Caco-2 (cell line): Measurements from ENCODE around the gene BCL2. TPM values are rescaled to one million over a fixed set of nuclear protein-coding genes. Genes with fewer than 3 reads are reported as not detected.

ENCODE experiments used
- BruUV-seq: library from RNA; stranded (reverse); fragments of 400-500 nt; replicated peaks from 2 replicates; lab custom pipeline; 2021; lab: Mats Ljungman, UMichigan
- CTCF ChIA-PET: fragments of 300-600 bp; sonication (Branson Sonifier 250); formaldehyde crosslinking; loops from one replicate; lab custom pipeline; 2022; ENCODE audit warnings: antibody characterized with exemption; lab: Charles Lee
- POLR2A ChIA-PET: fragments of 300-600 bp; sonication (Branson Sonifier 250); formaldehyde crosslinking; loops from one replicate; lab custom pipeline; 2022; ENCODE audit warnings: antibody characterized with exemption; lab: Charles Lee
- DNase-seq, 2 experiments: peaks; one replicate each; pipeline versions ENCODE4 v3.0.0 to v3.0.0-alpha.2; 2020 to 2022
- H3K27me3 ChIP-seq: replicated peaks from 2 replicates; pipeline ENCODE4 v1.6.0; 2011; ENCODE audit warnings: low read length; ENCODE audit not compliant: control insufficient read depth, insufficient read depth
- H3K36me3 ChIP-seq: 2 replicates; pipeline ENCODE4 v1.5.1; 2011; ENCODE audit warnings: low read length; ENCODE audit not compliant: control insufficient read depth, insufficient read depth
- H3K4me1 ChIP-seq: fragments of 250-450 bp; sonication (Bioruptor Pico); 2 replicates; pipeline ENCODE4 v1.5.1; 2020; ENCODE audit warnings: mild to moderate bottlenecking
- H3K4me3 ChIP-seq: 2 replicates; pipeline ENCODE4 v1.5.1; 2011; ENCODE audit warnings: low read depth, mild to moderate bottlenecking, control low read depth, low read length
- H3K9me3 ChIP-seq: fragments of 250-450 bp; sonication (Bioruptor Pico); 2 replicates; pipeline ENCODE4 v1.5.1; 2020; ENCODE audit warnings: mild to moderate bottlenecking, moderate library complexity
- H3K27ac Mint-ChIP-seq: one replicate; pipeline ENCODE4 v1.8.0; 2022; ENCODE audit warnings: mixed read lengths; ENCODE audit not compliant: unreplicated experiment
- H3K27me3 Mint-ChIP-seq: one replicate; pipeline ENCODE4 v1.8.0; 2022; ENCODE audit warnings: mixed read lengths; ENCODE audit not compliant: insufficient read depth, unreplicated experiment
- H3K36me3 Mint-ChIP-seq: one replicate; pipeline ENCODE4 v1.8.0; 2022; ENCODE audit warnings: mild to moderate bottlenecking, mixed read lengths; ENCODE audit not compliant: insufficient read depth, unreplicated experiment
- H3K4me1 Mint-ChIP-seq: one replicate; pipeline ENCODE4 v1.8.0; 2022; ENCODE audit warnings: low read depth, mixed read lengths; ENCODE audit not compliant: unreplicated experiment
- H3K4me3 Mint-ChIP-seq: one replicate; pipeline ENCODE4 v1.8.0; 2022; ENCODE audit warnings: mild to moderate bottlenecking, moderate library complexity, mixed read lengths; ENCODE audit not compliant: unreplicated experiment
- H3K9me3 Mint-ChIP-seq: one replicate; pipeline ENCODE4 v1.8.0; 2022; ENCODE audit warnings: mixed read lengths; ENCODE audit not compliant: unreplicated experiment
- CTCF ChIP-seq, 2 experiments: fragments of 200-600 bp in 1 of 2; IDR thresholded peaks; 1 replicate in 1 of 2; 2 replicates in 1 of 2; pipeline versions ENCODE4 v1.5.1 to v1.8.0; 2011 to 2022; ENCODE audit warnings: antibody characterized with exemption in 1 of 2, control low read depth in 1 of 2, inconsistent platforms in 1 of 2, low read depth in 1 of 2, low read length in 1 of 2, mild to moderate bottlenecking in 1 of 2, moderate library complexity in 1 of 2; ENCODE audit not compliant: insufficient read depth in 1 of 2, severe bottlenecking in 1 of 2, unreplicated experiment in 1 of 2
- intact Hi-C: fragments of 100-400 bp; cut with micrococcal nuclease; formaldehyde crosslinking; loops from one replicate; pipeline ENCODE4 v1.10.0; 2022; ENCODE audit not compliant: unreplicated experiment
- total RNA-seq: library from RNA; stranded (reverse); gene quantifications from 2 replicates; pipeline ENCODE4 v1.2.3, GENCODE V29; 2022

BCL2 gene
- total RNA-seq, 1 experiment from 2014 or later: 6.5 TPM

DNA sequence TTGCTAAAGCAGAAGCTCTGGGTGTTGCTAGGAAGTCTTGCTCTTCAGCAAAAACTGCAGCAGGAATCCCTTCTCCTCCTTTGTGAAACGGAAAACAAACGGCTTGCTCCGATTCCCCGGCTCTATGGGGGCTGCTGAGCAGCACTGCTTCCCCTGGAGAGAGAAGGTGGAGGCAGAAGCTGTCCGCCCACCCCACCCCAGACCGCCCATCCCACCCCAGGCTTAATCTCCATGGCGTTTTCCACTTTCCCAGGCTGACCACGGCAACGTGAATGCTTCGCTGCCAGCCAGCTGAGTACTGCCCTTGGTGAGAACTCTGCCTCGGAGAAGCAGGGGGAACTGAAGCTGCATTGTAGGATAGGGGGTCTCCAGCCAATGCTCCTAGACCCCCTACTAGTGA lies 139.2 kb downstream of the BCL2 start:
- H3K36me3 ChIP-seq: no peaks in the 10 kb centered on the region
- DNase-seq: no peak
- no TSS peak for BruUV-seq
- H3K4me1 Mint-ChIP-seq: peaks cover 12% of the 10 kb centered on the region
- no peaks in the 10 kb centered on the region for H3K27me3 ChIP-seq
- no peak overlapping the region for H3K4me3 Mint-ChIP-seq
- TF ChIP-seq CTCF (IDR thresholded peaks at IDR 0.05; ENCODE audit: insufficient read depth in 1 of 2, low read depth in 1 of 2, low read length in 1 of 2, severe bottlenecking in 1 of 2, unreplicated experiment in 1 of 2): no peak
- no peak overlapping the region for H3K4me3 ChIP-seq
- no peaks in the 10 kb centered on the region for H3K27me3 Mint-ChIP-seq
- CTCF ChIA-PET: no interaction called here
- no peaks in the 10 kb centered on the region for H3K9me3 Mint-ChIP-seq
- H3K4me1 ChIP-seq: peaks cover 4% of the 10 kb centered on the region; the same call in 1 of the 2 replicates
- intact Hi-C loops: no loop called here
- no peak overlapping the region for H3K27ac Mint-ChIP-seq
- H3K36me3 Mint-ChIP-seq: no peaks in the 10 kb centered on the region
- POLR2A ChIA-PET: no interaction called here
- H3K9me3 ChIP-seq: no peaks in the 10 kb centered on the region

GRCh38 chr18:63179422-63179821 lies 140.1 kb downstream of the BCL2 start:
- DNase-seq: no peak
- peaks cover 4% of the 10 kb centered on the region; the same call in 1 of the 2 replicates for H3K4me1 ChIP-seq
- Mint-ChIP-seq H3K4me1 (peaks cover 12% of the 10 kb centered on the region), H3K4me3 (no peak overlapping the region), H3K9me3 (no peaks in the 10 kb centered on the region), H3K27me3 (no peaks in the 10 kb centered on the region), H3K27ac (no peak overlapping the region), H3K36me3 (no peaks in the 10 kb centered on the region)
- BruUV-seq: no TSS peak
- intact Hi-C loops: no loop called here
- H3K36me3 ChIP-seq: no peaks in the 10 kb centered on the region
- ChIA-PET POLR2A (no interaction called here), CTCF (no interaction called here)
- H3K27me3 ChIP-seq: no peaks in the 10 kb centered on the region
- no peak for TF ChIP-seq CTCF (IDR thresholded peaks at IDR 0.05; ENCODE audit: insufficient read depth in 1 of 2, low read depth in 1 of 2, low read length in 1 of 2, severe bottlenecking in 1 of 2, unreplicated experiment in 1 of 2)
- H3K9me3 ChIP-seq: no peaks in the 10 kb centered on the region
- H3K4me3 ChIP-seq: no peak overlapping the region

DNA sequence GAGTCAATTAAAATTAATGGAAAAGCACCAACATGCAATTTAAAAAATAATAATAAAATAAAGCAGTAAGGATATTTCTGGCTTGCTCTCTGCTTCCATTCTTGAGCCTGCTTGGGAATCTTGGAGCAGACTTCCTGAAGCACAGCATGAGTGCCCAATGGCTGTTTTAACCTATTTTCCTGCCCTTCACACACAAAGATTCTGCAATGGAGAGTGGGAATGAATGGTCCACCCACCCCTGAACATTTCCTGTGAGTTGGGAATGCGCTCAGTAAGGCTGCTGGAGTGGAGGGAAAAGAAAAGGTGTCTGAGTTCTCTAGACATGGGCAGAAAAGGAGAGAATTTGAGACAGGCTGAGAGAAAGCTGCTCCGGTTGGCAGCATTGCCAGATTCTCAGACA lies 140.6 kb downstream of the BCL2 start:
- no peak overlapping the region for H3K4me3 Mint-ChIP-seq
- ChIA-PET CTCF (no interaction called here), POLR2A (no interaction called here)
- H3K27me3 Mint-ChIP-seq: no peaks in the 10 kb centered on the region
- TF ChIP-seq CTCF (IDR thresholded peaks at IDR 0.05; ENCODE audit: insufficient read depth in 1 of 2, low read depth in 1 of 2, low read length in 1 of 2, severe bottlenecking in 1 of 2, unreplicated experiment in 1 of 2): no peak
- no peaks in the 10 kb centered on the region for H3K9me3 ChIP-seq
- BruUV-seq: no TSS peak
- H3K4me1 Mint-ChIP-seq: peaks cover 12% of the 10 kb centered on the region
- H3K4me3 ChIP-seq: no peak overlapping the region
- no peaks in the 10 kb centered on the region for H3K36me3 ChIP-seq
- H3K27me3 ChIP-seq: no peaks in the 10 kb centered on the region
- no peaks in the 10 kb centered on the region for H3K36me3 Mint-ChIP-seq
- peaks cover 4% of the 10 kb centered on the region; the same call in 1 of the 2 replicates for H3K4me1 ChIP-seq
- no peak for DNase-seq
- intact Hi-C loops: no loop called here
- no peaks in the 10 kb centered on the region for H3K9me3 Mint-ChIP-seq
- no peak overlapping the region for H3K27ac Mint-ChIP-seq
